ENCODE results near the gene CHRM2. TPM values are rescaled to one million over a fixed set of nuclear protein-coding genes. Genes with fewer than 3 reads are reported as not detected.

Gene CHRM2
- total RNA-seq, 1 experiment from 2014 or later, result not detected

DNA sequence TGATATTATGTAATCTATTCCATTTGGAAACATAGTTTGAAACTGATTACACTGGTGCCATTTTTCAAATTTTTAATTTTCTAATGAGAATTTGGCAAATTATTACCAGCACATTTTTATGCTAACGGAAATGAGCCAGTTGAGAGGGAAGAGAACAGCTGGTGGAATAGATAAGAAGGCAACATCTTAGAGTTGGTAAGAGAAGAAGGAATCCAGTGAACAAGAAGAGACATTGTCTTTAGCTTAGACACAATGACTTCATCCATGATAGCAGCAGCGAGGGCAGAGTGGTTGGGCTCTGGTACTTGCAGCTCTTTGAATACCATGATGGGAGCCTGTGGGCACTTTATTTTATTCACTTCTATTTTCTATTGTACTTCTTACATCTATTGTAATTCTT lies 89.6 kb downstream of the CHRM2 start (continued):
- no peak for TF ChIP-seq EZH2phosphoT487 (IDR thresholded peaks at IDR 0.05; ENCODE audit: borderline replicate concordance)
- no peak for TF ChIP-seq SIN3A (IDR thresholded peaks at IDR 0.05; ENCODE audit: low read depth)
- no peak for TF ChIP-seq FOSL1 (IDR thresholded peaks at IDR 0.05; ENCODE audit: low read depth)
- no peak for TF ChIP-seq JUND (IDR thresholded peaks at IDR 0.05)
- TF ChIP-seq EZH2 (IDR thresholded peaks at IDR 0.05), result no peak
- no peak for TF ChIP-seq POLR2A (IDR thresholded peaks at IDR 0.05; ENCODE audit: borderline replicate concordance, extremely low read depth, insufficient read depth, insufficient read length)
- no peak for TF ChIP-seq POLR2AphosphoS5 (IDR thresholded peaks at IDR 0.05; ENCODE audit: low read depth, low read length)

DNA sequence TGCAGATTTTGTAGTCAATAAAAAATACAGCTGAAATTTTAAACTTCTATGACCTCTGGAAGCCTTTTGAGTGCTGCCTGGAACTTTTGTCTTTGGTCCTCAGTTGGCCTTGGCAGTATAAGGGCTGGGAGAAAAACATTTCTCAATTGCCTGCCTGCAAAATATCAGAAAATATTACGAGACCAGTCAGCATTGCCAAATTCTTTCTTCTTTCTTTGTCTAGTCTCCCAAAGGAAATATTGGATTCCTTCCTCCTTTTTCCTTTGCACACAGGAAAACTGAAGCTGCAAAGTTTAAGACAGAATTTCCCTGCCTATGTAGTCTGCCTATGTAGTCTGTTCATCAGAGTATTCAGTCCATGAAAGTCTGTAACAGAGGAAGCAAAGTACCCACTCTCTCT lies 95.9 kb downstream of the CHRM2 start:
- POLR2A ChIA-PET, result no interaction called here
- no peaks in the 10 kb centered on the region for H3K36me3 ChIP-seq (ENCODE audit: control insufficient read depth in 1 of 2, insufficient read depth in 2 of 2, low read length in 2 of 2)
- no peak overlapping the region for H3K4me3 ChIP-seq (replicated peaks in 1 of 2; ENCODE audit: low read depth in 1 of 2, low read length in 2 of 2)
- H3K9me2 ChIP-seq (ENCODE audit: insufficient read depth), result no peaks in the 10 kb centered on the region
- ATAC-seq (no peak), DNase-seq (ENCODE audit: low read depth, low spot score) (no peak)
- no TSS peak for BruUV-seq (replicated peaks)
- no peak overlapping the region for H3K27ac ChIP-seq (ENCODE audit: low read depth, low read length)
- no peaks in the 10 kb centered on the region for H3K4me1 ChIP-seq (ENCODE audit: control insufficient read depth in 1 of 2, insufficient read depth in 2 of 2, low read length in 2 of 2)
- no peaks in the 10 kb centered on the region for H3K27me3 ChIP-seq (ENCODE audit: insufficient read depth, low read length)
- CTCF ChIA-PET, result no interaction called here
- no peaks in the 10 kb centered on the region for H3K79me2 ChIP-seq (ENCODE audit: insufficient read depth, low read length)
- no peak overlapping the region for H3K4me2 ChIP-seq (ENCODE audit: low read length)
- H3K9me3 ChIP-seq (ENCODE audit: control insufficient read depth in 1 of 2, insufficient read depth in 1 of 2, low read depth in 1 of 2, low read length in 2 of 2), result peaks cover 0 to 12% of the 10 kb centered on the region in 2 experiments; a peak in 3 of 4 replicates
- no peak overlapping the region for H2AFZ ChIP-seq (ENCODE audit: low read depth, low read length, poor library complexity, severe bottlenecking)
- TF ChIP-seq ELF1 (IDR thresholded peaks at IDR 0.05; ENCODE audit: borderline replicate concordance, low read depth), result no peak
- no peak for TF ChIP-seq JUND (IDR thresholded peaks at IDR 0.05)
- TF ChIP-seq ZFX (IDR thresholded peaks at IDR 0.05), result no peak
- TF ChIP-seq EGR1 (IDR thresholded peaks at IDR 0.05; ENCODE audit: low read depth), result no peak
- no peak for TF ChIP-seq SRF (IDR thresholded peaks at IDR 0.05; ENCODE audit: low read depth)
- TF ChIP-seq, protein P1, sequence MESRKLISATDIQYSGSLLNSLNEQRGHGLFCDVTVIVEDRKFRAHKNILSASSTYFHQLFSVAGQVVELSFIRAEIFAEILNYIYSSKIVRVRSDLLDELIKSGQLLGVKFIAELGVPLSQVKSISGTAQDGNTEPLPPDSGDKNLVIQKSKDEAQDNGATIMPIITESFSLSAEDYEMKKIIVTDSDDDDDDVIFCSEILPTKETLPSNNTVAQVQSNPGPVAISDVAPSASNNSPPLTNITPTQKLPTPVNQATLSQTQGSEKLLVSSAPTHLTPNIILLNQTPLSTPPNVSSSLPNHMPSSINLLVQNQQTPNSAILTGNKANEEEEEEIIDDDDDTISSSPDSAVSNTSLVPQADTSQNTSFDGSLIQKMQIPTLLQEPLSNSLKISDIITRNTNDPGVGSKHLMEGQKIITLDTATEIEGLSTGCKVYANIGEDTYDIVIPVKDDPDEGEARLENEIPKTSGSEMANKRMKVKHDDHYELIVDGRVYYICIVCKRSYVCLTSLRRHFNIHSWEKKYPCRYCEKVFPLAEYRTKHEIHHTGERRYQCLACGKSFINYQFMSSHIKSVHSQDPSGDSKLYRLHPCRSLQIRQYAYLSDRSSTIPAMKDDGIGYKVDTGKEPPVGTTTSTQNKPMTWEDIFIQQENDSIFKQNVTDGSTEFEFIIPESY (IDR thresholded peaks at IDR 0.05; ENCODE audit: extremely low read depth, insufficient replicate concordance, low read length), result no peak
- no peak for TF ChIP-seq POLR2A (IDR thresholded peaks at IDR 0.05; ENCODE audit: borderline replicate concordance, extremely low read depth, insufficient read depth, insufficient read length)
- TF ChIP-seq, protein P2, sequence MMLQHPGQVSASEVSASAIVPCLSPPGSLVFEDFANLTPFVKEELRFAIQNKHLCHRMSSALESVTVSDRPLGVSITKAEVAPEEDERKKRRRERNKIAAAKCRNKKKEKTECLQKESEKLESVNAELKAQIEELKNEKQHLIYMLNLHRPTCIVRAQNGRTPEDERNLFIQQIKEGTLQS (IDR thresholded peaks at IDR 0.05), result no peak
- TF ChIP-seq SP1 (IDR thresholded peaks at IDR 0.05; ENCODE audit: low read depth), result no peak
- TF ChIP-seq CEBPB (IDR thresholded peaks at IDR 0.05; ENCODE audit: low read depth), result no peak
- TF ChIP-seq, protein P3, sequence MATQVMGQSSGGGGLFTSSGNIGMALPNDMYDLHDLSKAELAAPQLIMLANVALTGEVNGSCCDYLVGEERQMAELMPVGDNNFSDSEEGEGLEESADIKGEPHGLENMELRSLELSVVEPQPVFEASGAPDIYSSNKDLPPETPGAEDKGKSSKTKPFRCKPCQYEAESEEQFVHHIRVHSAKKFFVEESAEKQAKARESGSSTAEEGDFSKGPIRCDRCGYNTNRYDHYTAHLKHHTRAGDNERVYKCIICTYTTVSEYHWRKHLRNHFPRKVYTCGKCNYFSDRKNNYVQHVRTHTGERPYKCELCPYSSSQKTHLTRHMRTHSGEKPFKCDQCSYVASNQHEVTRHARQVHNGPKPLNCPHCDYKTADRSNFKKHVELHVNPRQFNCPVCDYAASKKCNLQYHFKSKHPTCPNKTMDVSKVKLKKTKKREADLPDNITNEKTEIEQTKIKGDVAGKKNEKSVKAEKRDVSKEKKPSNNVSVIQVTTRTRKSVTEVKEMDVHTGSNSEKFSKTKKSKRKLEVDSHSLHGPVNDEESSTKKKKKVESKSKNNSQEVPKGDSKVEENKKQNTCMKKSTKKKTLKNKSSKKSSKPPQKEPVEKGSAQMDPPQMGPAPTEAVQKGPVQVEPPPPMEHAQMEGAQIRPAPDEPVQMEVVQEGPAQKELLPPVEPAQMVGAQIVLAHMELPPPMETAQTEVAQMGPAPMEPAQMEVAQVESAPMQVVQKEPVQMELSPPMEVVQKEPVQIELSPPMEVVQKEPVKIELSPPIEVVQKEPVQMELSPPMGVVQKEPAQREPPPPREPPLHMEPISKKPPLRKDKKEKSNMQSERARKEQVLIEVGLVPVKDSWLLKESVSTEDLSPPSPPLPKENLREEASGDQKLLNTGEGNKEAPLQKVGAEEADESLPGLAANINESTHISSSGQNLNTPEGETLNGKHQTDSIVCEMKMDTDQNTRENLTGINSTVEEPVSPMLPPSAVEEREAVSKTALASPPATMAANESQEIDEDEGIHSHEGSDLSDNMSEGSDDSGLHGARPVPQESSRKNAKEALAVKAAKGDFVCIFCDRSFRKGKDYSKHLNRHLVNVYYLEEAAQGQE (IDR thresholded peaks at IDR 0.05; ENCODE audit: low read depth), result no peak
- no peak for TF ChIP-seq EZH2 (IDR thresholded peaks at IDR 0.05)
- TF ChIP-seq, protein P4, sequence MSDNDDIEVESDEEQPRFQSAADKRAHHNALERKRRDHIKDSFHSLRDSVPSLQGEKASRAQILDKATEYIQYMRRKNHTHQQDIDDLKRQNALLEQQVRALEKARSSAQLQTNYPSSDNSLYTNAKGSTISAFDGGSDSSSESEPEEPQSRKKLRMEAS (IDR thresholded peaks at IDR 0.05), result no peak
- TF ChIP-seq TCF7L2 (IDR thresholded peaks at IDR 0.05; ENCODE audit: borderline replicate concordance, extremely low read depth, insufficient read depth, insufficient read length), result no peak
- TF ChIP-seq EZH2phosphoT487 (IDR thresholded peaks at IDR 0.05; ENCODE audit: borderline replicate concordance), result no peak
- TF ChIP-seq POLR2AphosphoS5 (IDR thresholded peaks at IDR 0.05; ENCODE audit: low read depth, low read length), result no peak
- TF ChIP-seq RAD21 (IDR thresholded peaks at IDR 0.05; ENCODE audit: low read depth), result no peak
- TF ChIP-seq YY1 (IDR thresholded peaks at IDR 0.05; ENCODE audit: extremely low read depth, insufficient replicate concordance, low read depth, low read length), result no peak
- RAD21 ChIA-PET (ENCODE audit: low non-redundant PET in 1 of 2, low total read pairs in 2 of 2, uncharacterized antibody in 2 of 2, unreplicated experiment in 2 of 2), result no interaction called here
- H3K9ac ChIP-seq (ENCODE audit: low read length), result no peak overlapping the region
- no peaks in the 10 kb centered on the region for H4K20me1 ChIP-seq (ENCODE audit: insufficient read depth)
- intact Hi-C loops (cut with micrococcal nuclease), result no loop called here
